GM23248 (cell line): ENCODE data around the gene FLOT2.
"Not testable (repeated sequence)": the region's sequence is repeated elsewhere in the genome, so short reads cannot be mapped to it uniquely, and the experiment has no call there.

Experiments
- EZH2 ChIP-seq: fragments of 200-600 bp; sonication (generic); IDR thresholded peaks from 2 replicates; pipeline ENCODE4 v1.6.1; 2018; ENCODE audit warnings: antibody characterized with exemption, mild to moderate bottlenecking; ENCODE audit not compliant: insufficient read depth, poor library complexity, severe bottlenecking
- EZH2phosphoT487 ChIP-seq: fragments of 200-600 bp; sonication (generic); IDR thresholded peaks from 2 replicates; pipeline ENCODE4 v1.6.1; 2018; ENCODE audit warnings: antibody characterized with exemption, moderate library complexity, mild to moderate bottlenecking, low read depth; ENCODE audit not compliant: insufficient read depth

DNA sequence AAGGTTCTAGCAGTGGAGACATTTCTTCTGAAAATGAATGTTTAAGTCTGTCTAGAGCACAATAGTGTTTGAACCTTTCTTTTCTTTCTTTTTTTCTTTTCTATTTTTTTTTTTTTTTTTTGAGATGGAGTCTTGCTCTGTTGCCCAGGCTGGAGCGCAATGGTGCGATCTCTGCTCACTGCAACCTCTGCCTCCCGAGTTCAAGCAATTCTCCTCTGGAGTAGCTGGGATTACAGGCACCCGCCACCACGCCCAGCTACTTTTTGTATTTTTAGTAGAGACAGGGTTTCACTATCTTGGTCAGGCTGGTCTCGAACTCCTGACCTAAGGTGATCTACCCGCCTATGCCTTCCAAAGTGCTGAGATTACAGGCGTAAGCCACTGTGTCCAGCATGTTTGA, 37.0 kb upstream of the FLOT2 start:
- TF ChIP-seq EZH2, EZH2phosphoT487: not testable (repeated sequence)
